ENCODE results near the gene MTA3.

Gene MTA3

GRCh38 chr2:42765686-42766085 is 197.3 kb downstream of the MTA3 start:
- no peak for DNase-seq

GRCh38 chr2:42767080-42767898 is 198.9 kb downstream of the MTA3 start:
- no peak for DNase-seq

GRCh38 chr2:42767899-42768705 is 199.7 kb downstream of the MTA3 start:
- DNase-seq, result no peak

GRCh38 chr2:42768706-42769256 is 200.3 kb downstream of the MTA3 start:
- no peak for DNase-seq

- DNase-seq, result no peak
These were observed 201.3 kb downstream of the MTA3 start for GRCh38 chr2:42769583-42770287.

- DNase-seq, result no peak
These were observed 202.1 kb downstream of the MTA3 start for GRCh38 chr2:42770288-42771131.

GRCh38 chr2:42771546-42772153 is 203.2 kb downstream of the MTA3 start:
- no peak for DNase-seq

GRCh38 chr2:42775186-42775585 is 206.8 kb downstream of the MTA3 start:
- no peak for DNase-seq

GRCh38 chr2:42775810-42776209 is 207.4 kb downstream of the MTA3 start:
- no peak for DNase-seq

GRCh38 chr2:42777883-42778805 is 209.7 kb downstream of the MTA3 start:
- DNase-seq, result no peak

- DNase-seq, result no peak
These were observed 212.7 kb downstream of the MTA3 start for GRCh38 chr2:42781181-42781580.

- DNase-seq, result no peak
These were observed 215.1 kb downstream of the MTA3 start for GRCh38 chr2:42783511-42783910.

- no peak for DNase-seq
These were observed 215.9 kb downstream of the MTA3 start for GRCh38 chr2:42784204-42784880.

GRCh38 chr2:42786561-42787345 is 218.3 kb downstream of the MTA3 start:
- no peak for DNase-seq

- no peak for DNase-seq
These were observed 219.0 kb downstream of the MTA3 start for GRCh38 chr2:42787424-42787787.

GRCh38 chr2:42787788-42788477 is 219.5 kb downstream of the MTA3 start:
- DNase-seq, result no peak

- DNase-seq, result no peak
These were observed 220.0 kb downstream of the MTA3 start for GRCh38 chr2:42788478-42788793.

GRCh38 chr2:42788882-42789281 is 220.4 kb downstream of the MTA3 start:
- no peak for DNase-seq

- no peak for DNase-seq
These were observed 221.3 kb downstream of the MTA3 start for GRCh38 chr2:42789751-42790150.

Measured in stimulated activated CD4-positive, alpha-beta T cell treated with anti-CD3 and anti-CD28 coated beads, Interleukin-15, amount 100 ng/mL, for 24 hours (primary cell).